GM19468 (cell line): ENCODE results near the gene VMA21.

Experiments
- ATAC-seq: cut with Tn5 transposase; IDR thresholded peaks from one replicate; pipeline ENCODE4 v1.9.1; 2021; ENCODE audit warnings: mild to moderate bottlenecking, moderate library complexity, moderate number of reproducible peaks; ENCODE audit not compliant: unreplicated experiment; ENCODE audit errors: extremely low read depth

VMA21 gene

DNA sequence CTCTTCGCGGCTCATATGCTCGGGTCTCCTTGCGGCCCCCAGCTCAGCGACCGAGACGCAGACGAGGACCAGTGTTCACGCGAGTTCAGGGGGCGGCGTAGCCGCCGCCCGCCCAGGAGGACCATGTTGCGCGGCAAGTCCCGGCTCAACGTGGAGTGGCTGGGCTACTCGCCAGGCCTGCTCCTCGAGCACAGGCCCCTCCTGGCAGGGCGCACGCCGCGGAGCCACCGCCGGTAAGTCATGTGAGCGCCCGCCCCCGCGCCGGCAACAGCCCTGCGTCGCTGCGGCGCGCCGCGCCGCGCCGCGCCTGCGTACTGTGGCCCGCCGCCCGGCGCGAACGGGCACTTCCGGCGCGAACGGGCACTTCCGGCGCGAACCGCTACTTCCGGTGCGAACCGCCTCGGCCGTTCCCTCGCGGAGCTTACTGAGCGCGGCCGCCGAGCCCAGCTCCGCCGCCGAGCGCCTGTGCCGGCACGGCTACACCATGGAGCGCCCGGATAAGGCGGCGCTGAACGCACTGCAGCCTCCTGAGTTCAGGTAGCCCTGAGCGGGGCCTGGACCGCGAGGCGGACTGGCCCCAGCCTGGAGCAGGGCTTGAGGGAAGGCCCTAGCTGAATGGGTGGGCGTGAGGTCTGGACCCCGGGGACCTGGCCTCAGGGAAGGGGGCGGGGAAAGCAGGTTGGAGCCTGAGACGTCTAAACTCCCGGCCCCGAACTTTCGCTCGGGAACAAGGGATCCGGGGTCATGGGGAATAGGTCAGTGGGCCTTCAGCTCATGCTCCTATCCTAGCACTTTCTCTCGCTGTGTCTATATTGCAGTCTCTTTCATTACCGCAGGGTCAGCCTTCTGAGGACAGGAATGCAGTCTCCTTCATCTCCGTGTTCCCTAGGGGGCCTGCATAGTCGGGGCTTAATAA is at the start of gene VMA21:
Gene VMA21, plus strand, starts transcription at position 382 of the 916 bp plus-strand sequence. Its CDS starts 103 bp downstream, at position 485.
- peak; percentile 72 for ATAC-seq

GRCh38 chrX:151359341-151359740 is 37.7 kb upstream of the VMA21 start:
- ATAC-seq: no peak

DNA sequence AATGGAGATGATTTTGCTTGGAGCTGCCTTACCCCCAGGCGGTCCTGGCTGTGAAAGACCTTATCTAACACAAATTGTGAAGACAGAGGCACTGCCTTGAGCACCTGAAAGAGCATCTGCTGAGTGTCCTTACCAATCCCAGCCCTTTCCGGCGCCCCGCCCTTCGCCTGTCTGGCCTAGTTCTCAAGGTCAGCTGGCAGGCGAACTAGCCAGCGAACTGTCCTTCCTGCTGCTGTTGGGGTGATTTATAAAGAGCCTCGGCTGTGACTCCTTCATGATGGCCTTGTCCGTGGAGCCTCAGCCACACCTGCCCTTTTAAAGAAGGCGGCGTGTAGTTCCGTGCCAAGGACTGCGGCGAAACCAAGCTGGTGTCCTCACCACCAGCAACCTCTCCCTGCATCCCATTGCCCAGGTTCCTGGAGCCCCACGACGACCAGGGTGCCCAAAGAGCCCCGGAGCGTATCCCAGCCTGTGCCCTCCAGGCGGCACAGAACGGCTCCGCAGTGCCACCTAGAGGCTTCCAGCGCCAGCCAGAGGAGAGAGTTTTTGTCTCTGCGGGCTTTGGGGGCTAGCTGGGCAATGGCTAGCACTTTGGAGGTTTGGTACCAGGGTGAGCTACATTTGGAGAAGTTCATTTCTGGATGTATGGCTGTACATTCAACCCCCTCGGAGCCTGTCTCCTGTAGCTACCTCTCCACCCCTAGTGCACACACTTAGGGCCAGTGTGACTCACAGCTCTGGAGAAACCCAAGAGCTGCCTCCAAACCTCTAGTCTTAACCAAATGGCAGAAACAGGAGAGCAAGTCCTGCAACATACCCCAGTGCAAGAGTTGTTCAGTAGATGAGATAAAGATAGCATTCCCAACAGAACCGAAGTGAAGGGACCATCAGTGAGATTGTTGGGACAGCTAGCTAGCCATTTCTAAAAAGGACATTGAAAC is 36.8 kb upstream of the VMA21 start:
- peak; percentile 66 for ATAC-seq

DNA sequence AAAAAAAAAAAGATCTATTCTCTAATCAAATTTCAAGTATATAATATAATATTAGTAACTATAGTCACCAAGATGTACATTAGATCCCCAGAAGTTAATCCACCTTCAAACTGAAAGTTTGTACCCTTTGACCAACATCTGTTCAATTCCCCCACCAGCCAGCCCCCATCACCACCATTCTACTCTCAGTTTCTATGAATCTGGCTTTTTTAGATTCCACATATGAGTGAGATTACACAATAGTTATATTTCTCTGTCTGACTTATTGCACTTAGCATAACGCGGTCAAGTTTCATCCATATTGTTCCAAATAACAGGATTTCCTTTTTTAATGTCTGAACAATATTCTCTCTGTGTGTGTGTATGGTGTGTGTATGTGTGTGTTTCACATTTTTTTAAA is 33.7 kb upstream of the VMA21 start:
- no peak for ATAC-seq

DNA sequence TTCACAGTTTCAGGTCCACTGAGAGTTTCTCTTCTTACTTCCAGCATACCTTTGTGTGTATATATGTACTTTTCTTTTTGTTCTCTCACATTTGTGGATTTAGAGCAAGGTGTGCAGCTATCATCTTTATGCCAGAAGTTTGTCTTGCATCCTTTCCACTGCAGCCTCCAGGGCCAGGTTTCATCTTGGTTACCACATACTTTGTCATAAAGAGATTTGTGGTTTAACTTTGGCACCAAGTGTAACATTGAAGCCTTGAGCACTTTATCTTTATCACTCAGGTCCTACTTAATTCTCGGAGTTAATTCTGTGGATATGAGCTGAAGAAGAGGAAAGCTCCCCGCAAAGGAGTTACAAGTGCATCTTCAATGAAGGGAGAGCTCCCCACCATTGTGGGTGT is 31.4 kb upstream of the VMA21 start:
- ATAC-seq: no peak

GRCh38 chrX:151370906-151371305 is 26.1 kb upstream of the VMA21 start:
- no peak for ATAC-seq

GRCh38 chrX:151384807-151385206 is 12.2 kb upstream of the VMA21 start:
- no peak for ATAC-seq

GRCh38 chrX:151386838-151387459 is 10.1 kb upstream of the VMA21 start:
- ATAC-seq: no peak

DNA sequence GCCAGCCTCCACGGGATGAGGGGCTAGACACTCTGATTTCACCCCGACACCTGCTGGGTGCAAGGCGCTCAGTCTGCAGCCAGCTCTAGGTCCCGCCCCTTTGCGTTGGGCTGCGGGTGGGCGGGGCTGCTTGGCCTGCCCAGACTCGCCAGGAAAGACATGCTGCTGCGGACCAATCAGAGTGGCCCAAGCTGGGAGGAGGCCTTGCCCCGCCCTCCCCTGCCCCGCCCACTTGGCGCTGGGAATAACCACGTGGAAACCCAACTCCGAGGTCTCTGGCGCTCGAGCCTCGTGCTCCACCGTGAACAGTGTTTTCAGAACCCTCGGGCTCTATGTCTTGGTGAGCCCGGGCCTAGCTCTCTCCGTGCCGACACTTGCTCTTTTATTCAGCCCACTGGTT is 5.3 kb upstream of the VMA21 start:
- no peak for ATAC-seq

GRCh38 chrX:151393514-151393913 is 3.5 kb upstream of the VMA21 start:
- peak; percentile 18 for ATAC-seq

DNA sequence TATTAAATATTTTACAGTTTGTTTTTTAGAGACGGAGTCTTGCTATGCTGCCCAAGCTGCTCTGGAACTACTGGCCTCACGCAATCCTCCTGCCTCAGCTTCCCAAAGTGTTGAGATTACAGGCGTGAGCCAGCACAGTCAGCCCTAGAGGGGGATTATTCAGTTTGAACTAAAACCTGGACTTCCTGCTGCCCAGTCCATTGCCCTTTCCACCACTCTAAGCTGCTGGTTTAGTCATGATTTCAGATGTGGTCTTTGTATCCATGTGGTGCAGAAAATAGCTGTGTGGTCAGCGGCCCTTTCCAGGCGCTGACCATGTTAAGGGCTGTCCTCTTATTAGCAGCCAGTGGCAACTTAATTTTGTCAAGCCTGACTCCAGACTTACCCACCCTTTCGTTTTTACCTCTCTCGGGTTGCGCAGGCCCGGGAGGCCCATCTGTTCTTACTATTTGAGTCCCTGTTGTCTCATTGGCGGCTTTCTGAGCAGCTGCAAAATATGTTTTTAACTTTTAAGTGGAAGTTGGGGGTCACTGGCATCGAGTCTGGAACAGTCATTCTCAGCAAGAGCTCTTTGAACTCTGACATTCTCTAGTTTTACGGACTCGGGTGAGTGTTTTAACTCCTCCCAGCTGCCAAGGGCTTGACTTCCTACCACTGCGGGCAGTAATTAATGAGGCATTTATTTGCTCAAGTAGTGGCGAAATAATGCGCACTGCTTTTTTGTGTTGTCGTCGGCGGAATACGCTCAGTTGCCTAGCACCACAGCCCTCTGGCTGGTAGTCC is 773 bp upstream of the VMA21 start:
- ATAC-seq: peak; percentile 5

- no peak for ATAC-seq
Observed at GRCh38 chrX:151397741-151398070, 700 bp downstream of the VMA21 start.

- ATAC-seq: no peak
Observed at GRCh38 chrX:151398346-151398745, 1.3 kb downstream of the VMA21 start.

DNA sequence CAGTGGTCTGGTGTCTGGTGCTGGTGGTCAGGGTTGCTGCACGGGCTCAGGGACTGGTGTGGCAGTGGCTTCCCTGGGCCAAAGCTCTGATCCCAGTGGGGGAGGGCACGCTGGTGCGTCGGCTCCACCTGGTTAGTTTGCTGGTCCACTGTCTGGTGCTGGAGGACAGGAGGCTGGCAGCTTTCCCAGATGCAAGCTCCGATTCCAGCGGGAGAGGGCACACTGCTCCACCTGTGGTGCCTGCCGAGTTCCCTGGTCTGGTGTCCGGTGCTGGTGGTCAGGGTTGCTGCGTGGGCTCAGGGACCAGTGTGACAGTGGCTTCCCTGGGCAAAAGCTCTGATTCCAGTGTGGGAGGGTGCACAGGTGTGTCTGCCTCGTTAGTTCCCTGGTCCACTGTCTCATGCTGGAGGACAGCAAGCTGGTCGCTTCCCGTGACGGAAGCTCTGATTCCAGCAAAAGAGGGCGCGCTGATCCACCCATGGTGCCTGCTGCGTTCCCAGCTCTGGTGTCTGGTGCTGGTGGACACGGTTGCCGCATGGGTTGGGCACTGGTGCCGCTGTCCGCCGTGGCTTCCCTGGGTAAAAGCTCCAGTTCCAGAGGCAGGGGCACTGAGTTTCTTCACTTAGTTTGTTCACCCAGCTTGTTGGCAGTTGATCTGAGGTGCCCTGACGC is 5.8 kb downstream of the VMA21 start:
- no peak for ATAC-seq

DNA sequence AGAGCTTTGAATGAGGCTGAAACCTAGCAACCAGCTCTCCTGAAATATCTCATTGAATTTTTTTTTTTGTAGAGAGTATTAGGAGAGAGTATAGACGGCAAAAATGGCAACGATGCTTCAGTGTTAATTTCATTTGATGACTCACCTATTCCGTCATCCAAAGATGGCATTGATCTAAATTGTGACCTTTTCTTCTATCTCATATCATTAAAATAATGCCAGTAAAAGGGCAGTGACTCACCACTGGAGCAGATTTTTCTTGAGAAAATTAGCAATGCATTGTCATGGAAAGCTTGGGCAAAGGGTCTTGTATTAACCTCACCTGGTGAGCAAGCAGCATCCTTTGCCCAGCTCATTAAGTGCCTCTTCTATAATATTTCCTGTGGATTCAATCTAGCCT is 19.6 kb downstream of the VMA21 start:
- ATAC-seq: no peak

DNA sequence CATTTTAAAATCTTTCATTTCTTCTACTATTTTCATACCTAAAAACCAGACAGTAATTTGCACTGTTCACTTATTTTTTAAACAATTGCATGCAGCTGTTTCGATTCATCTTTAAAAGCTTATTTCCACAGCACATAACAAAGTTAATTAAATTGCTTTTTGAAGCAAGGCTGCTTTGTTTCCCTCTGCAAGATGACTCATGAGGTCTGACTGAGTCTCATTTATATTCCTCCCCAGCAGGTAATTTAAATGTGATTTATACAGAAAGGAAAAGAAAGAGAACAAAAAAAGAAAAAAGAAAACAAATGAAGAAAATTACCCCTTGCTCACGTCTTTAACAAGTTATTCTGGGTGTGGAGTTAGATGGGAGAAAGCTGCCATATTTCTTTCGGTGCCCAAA is 22.8 kb downstream of the VMA21 start:
- ATAC-seq: no peak

DNA sequence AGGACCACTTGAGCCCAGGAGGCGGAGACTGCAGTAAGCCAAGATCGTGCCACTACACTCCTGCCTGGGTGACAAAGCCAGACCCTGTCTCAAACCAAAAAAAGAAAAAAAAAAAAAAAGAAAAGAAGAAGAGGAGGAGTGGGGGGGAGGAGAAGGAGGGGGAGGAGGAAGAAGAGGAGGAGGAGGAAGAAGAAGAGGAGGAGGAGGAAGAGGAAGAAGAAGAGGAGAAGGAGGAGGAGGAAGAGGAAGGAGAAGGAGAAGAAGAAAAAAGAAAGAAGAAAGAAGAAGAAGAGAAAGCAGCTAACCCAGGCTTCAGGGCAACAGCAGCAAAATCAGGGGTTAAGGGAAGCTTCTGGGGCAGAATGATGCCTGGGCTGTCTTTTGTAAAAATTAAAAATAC is 27.5 kb downstream of the VMA21 start:
- ATAC-seq: no peak

GRCh38 chrX:151448509-151448908 is 51.5 kb downstream of the VMA21 start:
- no peak for ATAC-seq

DNA sequence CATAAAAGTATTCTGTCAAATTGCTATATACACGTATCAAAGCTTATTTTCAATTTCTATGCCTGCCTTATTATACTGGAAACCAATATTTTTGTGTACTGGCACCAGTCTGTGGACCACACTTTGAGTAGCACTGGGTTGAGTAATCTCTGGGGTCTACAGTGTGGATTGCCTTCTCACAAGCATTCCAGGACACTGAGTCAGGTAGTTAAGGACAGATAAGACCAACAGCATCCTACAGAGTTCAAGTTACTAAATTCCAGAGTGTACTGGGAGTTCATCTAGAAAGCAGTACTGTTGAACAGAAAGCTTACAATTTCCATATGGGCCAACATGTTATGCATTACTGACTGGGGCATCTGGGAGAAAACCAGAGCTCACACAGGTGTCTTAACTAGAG is 61.8 kb downstream of the VMA21 start:
- no peak for ATAC-seq
